PFSK-1 (cell line): Measurements from ENCODE around the gene SVIL.

Experiments
- FOXP2 ChIP-seq: optimal IDR thresholded peaks from 2 replicates; pipeline ENCODE3; 2011; ENCODE audit warnings: borderline replicate concordance, control low read depth, inconsistent platforms; ENCODE audit not compliant: insufficient read depth; ENCODE audit errors: extremely low read length, extremely low read depth
- POLR2AphosphoS5 ChIP-seq: IDR thresholded peaks from 2 replicates; pipeline ENCODE4 v1.6.1; 2012; ENCODE audit warnings: low read depth, mild to moderate bottlenecking, control low read depth, low read length, moderate library complexity
- REST ChIP-seq, 2 experiments: IDR thresholded peaks; 2 replicates each; pipeline versions ENCODE4 v1.6.1 to v1.8.0; 2011 to 2012; ENCODE audit warnings: low read depth in 2 of 2, low read length in 2 of 2, control low read depth in 1 of 2, inconsistent platforms in 1 of 2, mild to moderate bottlenecking in 1 of 2, moderate library complexity in 1 of 2; ENCODE audit not compliant: insufficient read depth in 1 of 2
- SIN3A ChIP-seq: IDR thresholded peaks from 2 replicates; pipeline ENCODE4 v1.6.1; 2012; ENCODE audit warnings: mild to moderate bottlenecking, low read length, moderate library complexity, borderline replicate concordance; ENCODE audit not compliant: insufficient read depth
- TAF1 ChIP-seq: IDR thresholded peaks from 2 replicates; pipeline ENCODE4 v1.6.1; 2012; ENCODE audit warnings: low read length, control low read depth, borderline replicate concordance; ENCODE audit not compliant: insufficient read depth

The SVIL gene

GRCh38 chr10:29650552-29650944, 15.8 kb upstream of the SVIL start:
- no peak for TF ChIP-seq FOXP2
- TF ChIP-seq REST (IDR thresholded peaks at IDR 0.05; ENCODE audit: insufficient read depth in 1 of 2, low read depth in 2 of 2, low read length in 2 of 2) = no peak
- no peak for TF ChIP-seq POLR2AphosphoS5

GRCh38 chr10:29649561-29650551, 15.1 kb upstream of the SVIL start:
- TF ChIP-seq FOXP2 (no peak), POLR2AphosphoS5 (no peak), TAF1 (no peak), SIN3A (no peak), REST (IDR thresholded peaks at IDR 0.05; ENCODE audit: insufficient read depth in 1 of 2, low read depth in 2 of 2, low read length in 2 of 2) (no peak)

DNA sequence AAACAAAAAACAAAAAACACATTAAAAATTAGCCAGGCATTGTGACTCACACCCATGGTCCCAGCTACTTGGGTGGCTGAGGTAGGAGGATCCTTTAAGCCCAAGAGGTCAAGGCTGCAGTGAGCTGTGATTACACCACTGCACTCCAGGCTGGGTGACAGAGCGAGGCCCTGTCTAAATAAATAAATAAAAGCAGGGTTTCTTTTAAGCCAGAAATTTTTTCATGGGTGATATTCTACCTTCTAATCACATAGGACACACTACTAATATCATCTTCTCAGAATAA, 14.2 kb upstream of the SVIL start:
- no peak for TF ChIP-seq SIN3A
- no peak for TF ChIP-seq POLR2AphosphoS5
- TF ChIP-seq TAF1 = no peak
- TF ChIP-seq FOXP2 = no peak
- no peak for TF ChIP-seq REST (IDR thresholded peaks at IDR 0.05; ENCODE audit: insufficient read depth in 1 of 2, low read depth in 2 of 2, low read length in 2 of 2)

GRCh38 chr10:29648114-29648982, 13.6 kb upstream of the SVIL start:
- TF ChIP-seq SIN3A (no peak), REST (IDR thresholded peaks at IDR 0.05; ENCODE audit: insufficient read depth in 1 of 2, low read depth in 2 of 2, low read length in 2 of 2) (no peak), TAF1 (no peak), FOXP2 (no peak), POLR2AphosphoS5 (no peak)
